Heart right ventricle (tissue), 16 donors: ENCODE measurements around the gene DEPDC5. TPM values are rescaled to one million over a fixed set of nuclear protein-coding genes. Genes with fewer than 3 reads are reported as not detected.

Experiments
- ATAC-seq, 8 donors: fragments of 200-7000 bp; cut with Tn5 transposase; one replicate each; pipeline ENCODE4 v1.9.1; 2020; ENCODE audit warnings: mild to moderate bottlenecking in 8 of 8, moderate library complexity in 8 of 8, moderate number of reproducible peaks in 1 of 8
- DNase-seq, 2 donors: peaks; one replicate each; pipeline ENCODE4 v3.0.0-alpha.2; 2020
- H3K27ac ChIP-seq, 10 donors: fragments of 200-600 bp; sonication (generic) in 2 of 10; one replicate each; pipeline versions ENCODE4 v1.5.0 to v1.8.0; 2020 to 2022; ENCODE audit warnings: mild to moderate bottlenecking in 3 of 10
- H3K27me3 ChIP-seq, 7 donors: fragments of 200-600 bp; one replicate each; pipeline ENCODE4 v1.8.0; 2021 to 2022; ENCODE audit warnings: mild to moderate bottlenecking in 2 of 7
- H3K36me3 ChIP-seq, 9 donors: fragments of 200-600 bp; sonication (generic) in 1 of 9; one replicate each; pipeline versions ENCODE4 v1.5.0 to v1.8.0; 2020 to 2022; ENCODE audit warnings: mild to moderate bottlenecking in 2 of 9
- H3K4me1 ChIP-seq, 9 donors: fragments of 200-600 bp; sonication (generic) in 1 of 9; one replicate each; pipeline versions ENCODE4 v1.5.0 to v1.8.0; 2020 to 2022; ENCODE audit warnings: mild to moderate bottlenecking in 4 of 9
- H3K4me3 ChIP-seq, 10 donors: fragments of 200-600 bp; sonication (generic) in 2 of 10; one replicate each; pipeline versions ENCODE4 v1.5.0 to v1.8.0; 2020 to 2022; ENCODE audit warnings: mild to moderate bottlenecking in 7 of 10, moderate library complexity in 2 of 10
- H3K9me3 ChIP-seq, 11 donors: fragments of 200-600 bp in 10 of 11; sonication (generic) in 2 of 11; one replicate each; pipeline versions ENCODE4 v1.5.0 to v1.8.0; 2013 to 2022; ENCODE audit warnings: mild to moderate bottlenecking in 2 of 11, control low read depth in 1 of 11, moderate library complexity in 1 of 11
- WGBS, 2 donors: extraction: QIAGEN DNeasy Blood & Tissue Kit; methylation state at CpG; one replicate each; pipeline ENCODE4 v1.1.7; 2013; ENCODE audit warnings: inconsistent platforms in 1 of 2; 5-methylcytosine and 5-hydroxymethylcytosine counted together
- intact Hi-C, 10 donors: fragments of 100-400 bp; cut with DNase I; formaldehyde crosslinking; loops; one replicate each; pipeline versions ENCODE4 v1.11.1 to v1.14.2; 2022
- polyA plus RNA-seq, 2 donors: library from polyadenylated mRNA; stranded (reverse); fragments of 200-250 nt; gene quantifications; one replicate each; pipeline ENCODE4 v1.2.3, GENCODE V29; 2013
- total RNA-seq, 10 donors: library from RNA; stranded (reverse); fragmentation: NEBNext Ultra II Directional in 3 of 10; extraction: Animal tissue kit (Norgen Biotek cat#: 25700) in 3 of 10; gene quantifications; one replicate each; pipeline versions ENCODE4 v1.2.1 to v1.2.4, GENCODE V29; 2021 to 2023
- TF ChIP-seq, protein P1 (sequence below), 9 donors: fragments of 200-600 bp; sonication (generic) in 2 of 9; IDR thresholded peaks; one replicate each; pipeline versions ENCODE4 v1.5.0 to v1.8.0; 2021 to 2022; ENCODE audit warnings: antibody characterized with exemption in 9 of 9, mild to moderate bottlenecking in 5 of 9, moderate library complexity in 1 of 9
- donor health status: Arrhythmogenic right ventricular cardiomyopathy.
- donor health status: ischemic (EF 13 %, LVEDD 7.1; RV severe dilation, severe dysfunction).
- donor health status: healthy with polysubstance abuse.
- donor health status: DM: no; HTN: yes; CAD: no.
- donor health status: DM: no; HTN: no; CAD: no.
- donor health status: ischemic (EF 25% LVEDD 6.9; RV normal size, moderate dysfunction).
- donor health status: ischemic (EF 25% LVEDD 5.7; RV mildly dilated, moderate dysfunction).
- donor health status: healthy.
- donor health status: DM: yes; HTN: yes; CAD: no.
- donor health status: Ischemic cardiomyopathy.
- donor health status: ischemic (EF 35%, LVEDD 5.7; RV mildly dilated, moderate dysfunction).
- donor health status: nonischemic (EF 11% LVEDD 7.7; RV severe dilation, severe dysfunction).
- donor health status: DM: yes; HTN: yes; CAD: no.
- donor health status: PGD.
- donor health status: ischemic (EF 29% LVEDD 5.4; RV normal size, mild dysfunction).
- donor health status: nonischemic (EF 23%, LVEDD 6.1; RV moderate dilation, normal function).

Gene DEPDC5
- total and polyA plus RNA-seq, 12 donors, result 6.2 to 19.1 (median 14.4) TPM

DNA sequence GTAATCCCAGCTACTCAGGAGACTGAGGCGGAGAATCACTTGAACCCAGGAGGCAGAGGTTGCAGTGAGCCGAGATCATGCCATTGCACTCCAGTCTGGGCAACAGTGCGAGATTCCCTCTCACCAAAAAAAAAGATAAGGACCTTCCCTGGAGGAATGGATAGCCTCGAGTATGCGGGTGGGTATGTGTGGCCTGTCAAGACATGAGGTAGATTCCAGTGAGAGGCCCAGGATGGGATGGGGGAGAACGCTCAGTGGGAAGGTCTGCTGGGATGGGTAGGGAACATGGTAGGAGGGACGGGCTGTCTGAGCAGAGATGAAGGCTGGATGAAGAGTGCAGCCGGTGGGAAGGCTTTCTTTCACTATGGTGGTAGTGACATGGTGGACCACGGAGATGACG lies 151.5 kb downstream of the DEPDC5 start:
- DNase-seq (no peak), ATAC-seq (no peak)
- 90 to 92% methylated on average over 10 of the region's 10 CpGs for WGBS, 2 donors
- Histone ChIP-seq H3K27ac (no peak overlapping the region), H3K4me1 (no peaks in the 10 kb centered on the region), H3K36me3 (peaks cover 0 to 85% (median 14%) of the 10 kb centered on the region in 9 donors), H3K9me3 (no peaks in the 10 kb centered on the region), H3K27me3 (no peaks in the 10 kb centered on the region), H3K4me3 (no peak overlapping the region)
- TF ChIP-seq, protein P1, sequence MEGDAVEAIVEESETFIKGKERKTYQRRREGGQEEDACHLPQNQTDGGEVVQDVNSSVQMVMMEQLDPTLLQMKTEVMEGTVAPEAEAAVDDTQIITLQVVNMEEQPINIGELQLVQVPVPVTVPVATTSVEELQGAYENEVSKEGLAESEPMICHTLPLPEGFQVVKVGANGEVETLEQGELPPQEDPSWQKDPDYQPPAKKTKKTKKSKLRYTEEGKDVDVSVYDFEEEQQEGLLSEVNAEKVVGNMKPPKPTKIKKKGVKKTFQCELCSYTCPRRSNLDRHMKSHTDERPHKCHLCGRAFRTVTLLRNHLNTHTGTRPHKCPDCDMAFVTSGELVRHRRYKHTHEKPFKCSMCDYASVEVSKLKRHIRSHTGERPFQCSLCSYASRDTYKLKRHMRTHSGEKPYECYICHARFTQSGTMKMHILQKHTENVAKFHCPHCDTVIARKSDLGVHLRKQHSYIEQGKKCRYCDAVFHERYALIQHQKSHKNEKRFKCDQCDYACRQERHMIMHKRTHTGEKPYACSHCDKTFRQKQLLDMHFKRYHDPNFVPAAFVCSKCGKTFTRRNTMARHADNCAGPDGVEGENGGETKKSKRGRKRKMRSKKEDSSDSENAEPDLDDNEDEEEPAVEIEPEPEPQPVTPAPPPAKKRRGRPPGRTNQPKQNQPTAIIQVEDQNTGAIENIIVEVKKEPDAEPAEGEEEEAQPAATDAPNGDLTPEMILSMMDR (IDR thresholded peaks at IDR 0.05), result no peak
- intact Hi-C loops, result no loop called here

DNA sequence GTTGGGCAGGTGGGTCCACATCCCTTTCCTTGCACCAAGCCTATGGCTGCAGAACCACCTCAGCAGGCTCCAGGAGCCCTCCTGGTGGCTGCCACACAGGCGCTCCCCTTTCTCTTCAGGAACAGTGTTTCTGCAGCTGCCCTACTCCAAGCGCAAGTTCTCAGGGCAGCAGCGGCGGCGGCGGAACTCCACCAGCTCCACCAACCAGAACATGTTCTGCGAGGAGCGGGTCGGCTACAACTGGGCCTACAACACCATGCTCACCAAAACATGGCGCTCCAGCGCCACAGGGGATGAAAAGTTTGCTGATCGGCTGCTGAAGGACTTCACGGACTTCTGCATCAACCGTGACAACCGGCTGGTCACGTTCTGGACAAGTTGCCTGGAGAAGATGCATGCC lies 152.3 kb downstream of the DEPDC5 start:
- no peak for DNase-seq

DNA sequence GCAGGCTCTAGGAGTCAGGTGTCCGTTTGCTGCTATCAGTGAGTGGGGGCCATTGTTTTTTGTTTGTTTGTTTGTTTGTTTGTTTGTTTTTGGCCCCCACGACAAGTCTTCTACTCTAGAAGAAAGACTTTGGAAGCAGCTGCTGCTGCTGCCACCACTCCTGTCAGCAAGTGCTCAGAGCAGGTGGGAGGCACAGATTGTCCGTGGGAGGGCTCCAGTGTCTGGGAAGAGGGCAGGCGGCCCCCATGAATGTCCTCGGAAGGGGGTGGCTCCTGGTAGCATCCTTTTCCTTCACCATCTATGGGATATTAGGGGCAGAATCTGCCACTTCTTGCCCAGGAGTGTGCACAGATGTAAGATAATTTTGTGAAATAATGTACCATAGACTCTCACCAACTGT lies 152.8 kb downstream of the DEPDC5 start:
- Histone ChIP-seq H3K27me3 (no peaks in the 10 kb centered on the region), H3K36me3 (peaks cover 0 to 80% (median 14%) of the 10 kb centered on the region in 9 donors), H3K27ac (no peak overlapping the region), H3K4me3 (no peak overlapping the region), H3K9me3 (no peaks in the 10 kb centered on the region), H3K4me1 (no peaks in the 10 kb centered on the region)
- 80 to 89% methylated on average over 5 of the region's 5 CpGs for WGBS, 2 donors
- TF ChIP-seq, protein P1 (IDR thresholded peaks at IDR 0.05), result no peak
- intact Hi-C loops, result no loop called here
- no peak for DNase-seq
- ATAC-seq, result no peak

More for the DNA sequence above, 152.3 kb downstream of the DEPDC5 start:
- TF ChIP-seq, protein P1 (IDR thresholded peaks at IDR 0.05), result no peak
- no peaks in the 10 kb centered on the region for H3K27me3 ChIP-seq
- H3K9me3 ChIP-seq, result no peaks in the 10 kb centered on the region
- H3K4me1 ChIP-seq, result no peaks in the 10 kb centered on the region
- H3K4me3 ChIP-seq, result no peak overlapping the region
- WGBS, 2 donors, result 95 to 97% methylated on average over 16 of the region's 16 CpGs
- no peak overlapping the region for H3K27ac ChIP-seq
- no peak for ATAC-seq
- intact Hi-C loops, result no loop called here
- H3K36me3 ChIP-seq, result peaks cover 0 to 84% (median 14%) of the 10 kb centered on the region in 9 donors

DNA sequence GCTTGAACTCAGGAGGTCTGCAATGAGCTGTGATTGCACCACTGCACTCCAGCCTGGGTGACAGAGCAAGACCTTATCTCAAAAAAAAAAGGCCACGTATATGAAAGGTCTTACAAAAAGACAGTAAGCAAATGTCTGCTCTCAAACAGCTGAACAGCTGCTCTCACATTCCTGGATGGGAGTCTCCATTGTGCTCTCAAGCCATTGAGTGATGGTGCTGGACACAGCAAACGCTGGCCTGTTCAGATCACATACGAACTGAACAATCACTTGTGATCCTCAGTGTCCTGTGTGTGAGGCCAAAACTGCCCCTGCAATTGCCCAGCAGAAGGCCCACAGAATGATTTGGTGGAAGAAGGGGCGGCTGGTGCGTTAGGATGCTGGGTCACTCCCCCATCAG lies 156.2 kb downstream of the DEPDC5 start:
- no peaks in the 10 kb centered on the region for H3K27me3 ChIP-seq
- 87 to 91% methylated on average over 5 of the region's 5 CpGs for WGBS, 2 donors
- H3K4me3 ChIP-seq, result no peak overlapping the region
- ATAC-seq (no peak), DNase-seq (no peak)
- H3K36me3 ChIP-seq, result peaks cover 0 to 52% (median 10%) of the 10 kb centered on the region in 9 donors
- H3K27ac ChIP-seq, result no peak overlapping the region
- TF ChIP-seq, protein P1 (IDR thresholded peaks at IDR 0.05), result no peak
- intact Hi-C loops, result no loop called here
- H3K9me3 ChIP-seq, result no peaks in the 10 kb centered on the region
- no peaks in the 10 kb centered on the region for H3K4me1 ChIP-seq
